ENCODE results near the gene RTN4RL1. TPM values are rescaled to one million over a fixed set of nuclear protein-coding genes. Genes with fewer than 3 reads are reported as not detected.

Gene RTN4RL1
- polyA plus RNA-seq, 1 donor (not counting 4 experiments of a cell fraction or from before 2014, with no cell fraction given): 2.3 TPM

DNA sequence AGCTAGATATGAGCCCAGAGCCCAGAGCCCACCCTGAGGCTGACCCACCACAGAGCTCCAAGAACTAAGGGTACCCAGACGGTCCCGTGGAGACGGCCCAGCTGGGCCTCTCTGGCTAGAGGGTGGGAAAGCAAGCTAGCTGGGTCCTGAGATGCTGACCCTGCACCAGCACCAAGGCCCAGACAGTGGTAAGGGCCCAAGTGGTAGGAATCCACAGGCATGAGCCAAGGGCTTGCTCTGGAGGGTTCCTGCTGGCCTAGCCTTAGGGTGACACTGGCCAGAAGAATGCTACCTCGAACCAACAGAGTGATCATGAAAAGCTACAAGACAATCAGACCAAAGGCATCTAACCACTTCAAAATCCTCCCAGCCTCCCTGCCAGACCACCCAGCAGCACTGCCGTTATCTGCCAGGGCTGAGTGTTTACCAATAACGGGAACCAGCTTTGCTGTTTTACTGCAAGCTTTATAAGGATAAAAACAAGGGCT is 42.9 kb upstream of the RTN4RL1 start:
- DNase-seq (ENCODE audit: low read depth, low spot score) (no peak), FAIRE-seq (no peak)
- H3K36me3 ChIP-seq (ENCODE audit: control insufficient read depth in 2 of 2, extremely low read depth in 1 of 2, insufficient read depth in 2 of 2, low read length in 2 of 2): peaks cover 23 to 32% of the 10 kb centered on the region in 2 experiments
- H3K4me1 ChIP-seq (ENCODE audit: control insufficient read depth, extremely low read depth, insufficient read depth, low read length): peaks cover 3% of the 10 kb centered on the region
- H3K9me1 ChIP-seq (ENCODE audit: control insufficient read depth, extremely low read depth, insufficient read depth, low read length): no peaks in the 10 kb centered on the region
- TF ChIP-seq EZH2 (IDR thresholded peaks at IDR 0.05; ENCODE audit: low read length): no peak
- TF ChIP-seq, protein P1, sequence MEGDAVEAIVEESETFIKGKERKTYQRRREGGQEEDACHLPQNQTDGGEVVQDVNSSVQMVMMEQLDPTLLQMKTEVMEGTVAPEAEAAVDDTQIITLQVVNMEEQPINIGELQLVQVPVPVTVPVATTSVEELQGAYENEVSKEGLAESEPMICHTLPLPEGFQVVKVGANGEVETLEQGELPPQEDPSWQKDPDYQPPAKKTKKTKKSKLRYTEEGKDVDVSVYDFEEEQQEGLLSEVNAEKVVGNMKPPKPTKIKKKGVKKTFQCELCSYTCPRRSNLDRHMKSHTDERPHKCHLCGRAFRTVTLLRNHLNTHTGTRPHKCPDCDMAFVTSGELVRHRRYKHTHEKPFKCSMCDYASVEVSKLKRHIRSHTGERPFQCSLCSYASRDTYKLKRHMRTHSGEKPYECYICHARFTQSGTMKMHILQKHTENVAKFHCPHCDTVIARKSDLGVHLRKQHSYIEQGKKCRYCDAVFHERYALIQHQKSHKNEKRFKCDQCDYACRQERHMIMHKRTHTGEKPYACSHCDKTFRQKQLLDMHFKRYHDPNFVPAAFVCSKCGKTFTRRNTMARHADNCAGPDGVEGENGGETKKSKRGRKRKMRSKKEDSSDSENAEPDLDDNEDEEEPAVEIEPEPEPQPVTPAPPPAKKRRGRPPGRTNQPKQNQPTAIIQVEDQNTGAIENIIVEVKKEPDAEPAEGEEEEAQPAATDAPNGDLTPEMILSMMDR (optimal IDR thresholded peaks at IDR 0.05 in 1 of 3, IDR thresholded peaks at IDR 0.05 in 1 of 3, conservative IDR thresholded peaks at IDR 0.05 in 1 of 3; ENCODE audit: extremely low read depth in 1 of 3, insufficient read depth in 2 of 3, low read length in 3 of 3): no peak
- H3K79me2 ChIP-seq (ENCODE audit: control insufficient read depth, insufficient read depth, low read length): no peaks in the 10 kb centered on the region
- H3K9me3 ChIP-seq (ENCODE audit: control insufficient read depth, low read depth, low read length): no peaks in the 10 kb centered on the region
- H3K4me2 ChIP-seq (ENCODE audit: control insufficient read depth, extremely low read depth, insufficient read depth, low read depth, low read length): no peak overlapping the region
- H4K20me1 ChIP-seq (ENCODE audit: control insufficient read depth, extremely low read depth, insufficient read depth, low read length): no peaks in the 10 kb centered on the region
- no peak overlapping the region for H3K9ac ChIP-seq (ENCODE audit: control insufficient read depth, extremely low read depth, insufficient read depth, low read length)
- no peak overlapping the region for H2AFZ ChIP-seq (ENCODE audit: control insufficient read depth, low read length)
- H3K4me3 ChIP-seq (ENCODE audit: control insufficient read depth in 2 of 3, extremely low read depth in 1 of 3, insufficient read depth in 2 of 3, low read depth in 1 of 3, low read length in 3 of 3): no peak overlapping the region
- H3K27me3 ChIP-seq (ENCODE audit: control insufficient read depth, extremely low read depth, insufficient read depth, low read length): no peaks in the 10 kb centered on the region
- dilution Hi-C loops (cut with MboI; ENCODE audit: extremely low pct_ligation_motif_present, low sequenced_read_pairs): no loop called here
- no peak overlapping the region for H3K27ac ChIP-seq (ENCODE audit: control insufficient read depth, insufficient read depth, low read length)

DNA sequence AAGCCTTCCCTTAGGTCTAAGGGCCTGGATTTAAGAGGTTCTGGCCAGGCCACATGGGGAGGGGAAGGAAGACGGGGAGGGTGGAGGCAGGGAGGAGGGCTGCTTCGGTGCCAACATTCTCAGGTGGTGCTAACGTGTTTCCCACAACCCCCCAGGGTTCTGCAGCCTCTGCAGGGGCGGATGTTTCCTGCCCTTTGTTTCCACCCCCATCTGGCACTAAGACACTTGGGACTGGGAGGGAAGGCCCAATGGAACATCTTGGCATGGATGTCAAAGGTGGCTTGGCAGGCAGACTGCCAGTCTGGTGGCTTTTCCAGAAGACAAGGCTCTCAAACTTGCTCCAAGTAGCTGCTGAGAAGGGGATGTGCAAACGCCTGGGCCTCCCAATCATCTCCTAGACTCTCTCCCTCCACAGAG is 42.5 kb upstream of the RTN4RL1 start:
- H3K27ac ChIP-seq (ENCODE audit: control insufficient read depth, insufficient read depth, low read length): no peak overlapping the region
- H3K36me3 ChIP-seq (ENCODE audit: control insufficient read depth in 2 of 2, extremely low read depth in 1 of 2, insufficient read depth in 2 of 2, low read length in 2 of 2): peaks cover 24 to 32% of the 10 kb centered on the region in 2 experiments
- H2AFZ ChIP-seq (ENCODE audit: control insufficient read depth, low read length): no peak overlapping the region

More for the DNA sequence above, 42.5 kb upstream of the RTN4RL1 start:
- Histone ChIP-seq H3K27me3 (ENCODE audit: control insufficient read depth, extremely low read depth, insufficient read depth, low read length) (no peaks in the 10 kb centered on the region), H3K4me2 (ENCODE audit: control insufficient read depth, extremely low read depth, insufficient read depth, low read depth, low read length) (no peak overlapping the region), H3K9me3 (ENCODE audit: control insufficient read depth, low read depth, low read length) (no peaks in the 10 kb centered on the region), H3K79me2 (ENCODE audit: control insufficient read depth, insufficient read depth, low read length) (no peaks in the 10 kb centered on the region), H3K4me1 (ENCODE audit: control insufficient read depth, extremely low read depth, insufficient read depth, low read length) (peaks cover 3% of the 10 kb centered on the region), H3K4me3 (ENCODE audit: control insufficient read depth in 2 of 3, extremely low read depth in 1 of 3, insufficient read depth in 2 of 3, low read depth in 1 of 3, low read length in 3 of 3) (no peak overlapping the region), H4K20me1 (ENCODE audit: control insufficient read depth, extremely low read depth, insufficient read depth, low read length) (no peaks in the 10 kb centered on the region), H3K9ac (ENCODE audit: control insufficient read depth, extremely low read depth, insufficient read depth, low read length) (no peak overlapping the region), H3K9me1 (ENCODE audit: control insufficient read depth, extremely low read depth, insufficient read depth, low read length) (no peaks in the 10 kb centered on the region)
- DNase-seq (ENCODE audit: low read depth, low spot score): no peak
- dilution Hi-C loops (cut with MboI; ENCODE audit: extremely low pct_ligation_motif_present, low sequenced_read_pairs): no loop called here
- FAIRE-seq: no peak
- no peak for TF ChIP-seq EZH2 (IDR thresholded peaks at IDR 0.05; ENCODE audit: low read length)
- TF ChIP-seq, protein P1 (optimal IDR thresholded peaks at IDR 0.05 in 1 of 3, IDR thresholded peaks at IDR 0.05 in 1 of 3, conservative IDR thresholded peaks at IDR 0.05 in 1 of 3; ENCODE audit: extremely low read depth in 1 of 3, insufficient read depth in 2 of 3, low read length in 3 of 3): no peak

Data from keratinocyte (primary cell).